ENCODE data around the gene ATP5PO. TPM values are rescaled to one million over a fixed set of nuclear protein-coding genes. Genes with fewer than 3 reads are reported as not detected.

The ATP5PO gene
- total and polyA plus RNA-seq, 4 donors, result 72.8 to 200 (median 131) TPM

DNA sequence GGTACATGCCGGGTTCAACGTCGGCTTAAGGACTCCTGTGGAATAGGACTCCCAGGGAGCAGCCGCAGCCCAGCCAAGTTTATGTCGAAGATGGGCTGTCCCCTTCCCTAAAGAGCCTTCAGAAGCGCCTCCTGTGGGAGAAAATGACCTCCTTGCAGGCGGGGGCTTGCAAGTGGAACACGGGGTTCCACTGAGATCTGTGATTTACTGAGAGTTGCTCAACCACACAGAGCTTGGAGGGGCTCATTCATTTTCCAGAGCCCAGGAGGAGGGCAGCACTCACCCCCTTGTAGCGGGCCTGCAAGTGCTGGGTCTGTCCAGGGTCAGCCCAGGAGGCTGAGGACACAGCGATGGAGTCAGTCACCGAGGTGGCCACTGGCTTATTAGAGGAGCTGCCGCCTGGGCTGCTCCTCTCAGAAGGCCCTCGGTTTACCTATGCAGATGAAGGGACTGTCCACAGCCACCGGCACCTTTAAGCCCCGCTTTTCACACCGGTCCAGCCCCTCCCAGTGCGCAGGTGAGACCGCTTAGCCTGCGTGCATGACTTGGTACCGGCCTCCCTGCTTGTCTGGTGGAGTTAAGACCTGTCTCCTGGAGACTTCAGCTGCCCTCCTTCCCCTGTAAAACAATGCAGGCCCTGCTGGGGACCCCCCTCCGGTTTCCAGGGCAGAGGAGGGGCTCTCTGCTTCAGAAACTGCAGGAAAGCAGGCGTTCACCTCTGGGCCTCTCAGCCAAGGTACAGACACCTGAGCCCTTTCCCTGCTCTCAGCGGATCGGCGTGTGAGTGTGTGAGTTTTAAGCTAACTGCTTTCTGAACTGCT is 57.5 kb downstream of the ATP5PO start:
- Histone ChIP-seq H3K9ac (ENCODE audit: low read depth in 1 of 2, low read length in 2 of 2) (no peak overlapping the region), H3K27ac (ENCODE audit: low read depth in 1 of 2, low read length in 2 of 2) (no peak overlapping the region), H3K4me3 (ENCODE audit: low read depth in 1 of 3, low read length in 3 of 3) (no peak overlapping the region), H3K9me3 (ENCODE audit: control insufficient read depth in 4 of 4, low read length in 3 of 4) (no peaks in the 10 kb centered on the region), H3K4me1 (ENCODE audit: control insufficient read depth in 4 of 4, insufficient read depth in 4 of 4, low read length in 3 of 4) (no peaks in the 10 kb centered on the region), H3K36me3 (ENCODE audit: control insufficient read depth in 4 of 4, insufficient read depth in 3 of 4, low read depth in 1 of 4, low read length in 3 of 4) (no peaks in the 10 kb centered on the region), H3K27me3 (ENCODE audit: control insufficient read depth in 4 of 4, insufficient read depth in 4 of 4, low read length in 3 of 4) (no peaks in the 10 kb centered on the region)
- DNase-seq (ENCODE audit: low spot score), result no peak
- TF ChIP-seq YY1 (IDR thresholded peaks at IDR 0.05), result no peak
- TF ChIP-seq, protein P1, sequence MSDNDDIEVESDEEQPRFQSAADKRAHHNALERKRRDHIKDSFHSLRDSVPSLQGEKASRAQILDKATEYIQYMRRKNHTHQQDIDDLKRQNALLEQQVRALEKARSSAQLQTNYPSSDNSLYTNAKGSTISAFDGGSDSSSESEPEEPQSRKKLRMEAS (IDR thresholded peaks at IDR 0.05), result no peak
- no peak for TF ChIP-seq HNF4G (IDR thresholded peaks at IDR 0.05)
- TF ChIP-seq EGR1 (IDR thresholded peaks at IDR 0.05; ENCODE audit: low read depth in 2 of 2), result no peak
- no peak for TF ChIP-seq TAF1 (conservative IDR thresholded peaks at IDR 0.05)
- TF ChIP-seq FOXA1 (IDR thresholded peaks at IDR 0.05), result no peak
- TF ChIP-seq, protein P2, sequence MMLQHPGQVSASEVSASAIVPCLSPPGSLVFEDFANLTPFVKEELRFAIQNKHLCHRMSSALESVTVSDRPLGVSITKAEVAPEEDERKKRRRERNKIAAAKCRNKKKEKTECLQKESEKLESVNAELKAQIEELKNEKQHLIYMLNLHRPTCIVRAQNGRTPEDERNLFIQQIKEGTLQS (IDR thresholded peaks at IDR 0.05), result no peak
- TF ChIP-seq JUND (IDR thresholded peaks at IDR 0.05), result no peak
- TF ChIP-seq NR2F2 (IDR thresholded peaks at IDR 0.05), result no peak
- TF ChIP-seq, protein P3, sequence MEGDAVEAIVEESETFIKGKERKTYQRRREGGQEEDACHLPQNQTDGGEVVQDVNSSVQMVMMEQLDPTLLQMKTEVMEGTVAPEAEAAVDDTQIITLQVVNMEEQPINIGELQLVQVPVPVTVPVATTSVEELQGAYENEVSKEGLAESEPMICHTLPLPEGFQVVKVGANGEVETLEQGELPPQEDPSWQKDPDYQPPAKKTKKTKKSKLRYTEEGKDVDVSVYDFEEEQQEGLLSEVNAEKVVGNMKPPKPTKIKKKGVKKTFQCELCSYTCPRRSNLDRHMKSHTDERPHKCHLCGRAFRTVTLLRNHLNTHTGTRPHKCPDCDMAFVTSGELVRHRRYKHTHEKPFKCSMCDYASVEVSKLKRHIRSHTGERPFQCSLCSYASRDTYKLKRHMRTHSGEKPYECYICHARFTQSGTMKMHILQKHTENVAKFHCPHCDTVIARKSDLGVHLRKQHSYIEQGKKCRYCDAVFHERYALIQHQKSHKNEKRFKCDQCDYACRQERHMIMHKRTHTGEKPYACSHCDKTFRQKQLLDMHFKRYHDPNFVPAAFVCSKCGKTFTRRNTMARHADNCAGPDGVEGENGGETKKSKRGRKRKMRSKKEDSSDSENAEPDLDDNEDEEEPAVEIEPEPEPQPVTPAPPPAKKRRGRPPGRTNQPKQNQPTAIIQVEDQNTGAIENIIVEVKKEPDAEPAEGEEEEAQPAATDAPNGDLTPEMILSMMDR (IDR thresholded peaks at IDR 0.05; ENCODE audit: low read depth, low read length, missing input control), result no peak
- no peak for TF ChIP-seq RXRA (IDR thresholded peaks at IDR 0.05)
- WGBS, result 87% methylated on average over 25 of the region's 25 CpGs

DNA sequence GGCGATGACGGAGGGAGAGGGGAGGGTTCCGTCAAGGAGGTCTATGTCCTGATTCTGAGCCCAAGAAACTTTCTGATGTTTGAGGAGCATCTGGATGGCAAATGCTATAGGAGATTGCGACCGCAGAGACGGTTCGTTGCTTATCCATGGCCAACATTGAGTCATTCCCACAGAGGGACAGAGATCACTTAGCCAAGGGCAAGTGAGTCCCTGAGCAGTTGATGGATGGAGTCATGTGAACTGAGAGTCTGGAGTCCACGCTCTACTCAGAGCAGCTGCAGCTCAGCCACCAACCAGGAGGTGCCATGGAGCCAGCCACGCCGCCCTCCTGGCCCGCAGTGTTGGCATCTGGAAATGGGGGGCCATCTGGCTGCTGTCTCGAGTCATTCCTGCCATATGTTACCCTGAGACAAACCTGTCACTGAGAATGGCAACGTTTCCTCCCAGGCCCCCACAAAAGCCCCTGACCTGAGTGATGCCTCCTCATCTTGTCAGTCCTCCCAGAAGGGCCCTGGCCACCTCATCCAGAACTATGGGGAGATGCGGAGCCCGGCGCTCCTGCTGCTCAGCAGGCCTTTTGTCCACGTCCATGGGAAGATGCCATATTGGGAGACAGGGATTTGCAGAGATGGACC is 58.6 kb downstream of the ATP5PO start:
- WGBS, result 94% methylated on average over 17 of the region's 17 CpGs
- no peak overlapping the region for H3K27ac ChIP-seq (ENCODE audit: low read depth in 1 of 2, low read length in 2 of 2)
- H3K27me3 ChIP-seq (ENCODE audit: control insufficient read depth in 4 of 4, insufficient read depth in 4 of 4, low read length in 3 of 4), result no peaks in the 10 kb centered on the region
- no peak overlapping the region for H3K9ac ChIP-seq (ENCODE audit: low read depth in 1 of 2, low read length in 2 of 2)
- no peaks in the 10 kb centered on the region for H3K36me3 ChIP-seq (ENCODE audit: control insufficient read depth in 4 of 4, insufficient read depth in 3 of 4, low read depth in 1 of 4, low read length in 3 of 4)
- TF ChIP-seq FOXA1 (IDR thresholded peaks at IDR 0.05) (no peak), RXRA (IDR thresholded peaks at IDR 0.05) (no peak), YY1 (IDR thresholded peaks at IDR 0.05) (no peak), SP1 (IDR thresholded peaks at IDR 0.05) (no peak), JUND (IDR thresholded peaks at IDR 0.05) (no peak), HNF4A (conservative IDR thresholded peaks at IDR 0.05) (no peak), RAD21 (IDR thresholded peaks at IDR 0.05) (no peak), FOXA2 (IDR thresholded peaks at IDR 0.05) (no peak), NR2F2 (IDR thresholded peaks at IDR 0.05) (no peak), EGR1 (IDR thresholded peaks at IDR 0.05; ENCODE audit: low read depth in 2 of 2) (no peak), GABPA (IDR thresholded peaks at IDR 0.05 in 1 of 2, conservative IDR thresholded peaks at IDR 0.05 in 1 of 2) (no peak), HNF4G (IDR thresholded peaks at IDR 0.05) (no peak), TAF1 (conservative IDR thresholded peaks at IDR 0.05) (no peak)
- TF ChIP-seq, protein P2 (IDR thresholded peaks at IDR 0.05), result no peak
- TF ChIP-seq, protein P1 (IDR thresholded peaks at IDR 0.05), result no peak
- TF ChIP-seq, protein P4, sequence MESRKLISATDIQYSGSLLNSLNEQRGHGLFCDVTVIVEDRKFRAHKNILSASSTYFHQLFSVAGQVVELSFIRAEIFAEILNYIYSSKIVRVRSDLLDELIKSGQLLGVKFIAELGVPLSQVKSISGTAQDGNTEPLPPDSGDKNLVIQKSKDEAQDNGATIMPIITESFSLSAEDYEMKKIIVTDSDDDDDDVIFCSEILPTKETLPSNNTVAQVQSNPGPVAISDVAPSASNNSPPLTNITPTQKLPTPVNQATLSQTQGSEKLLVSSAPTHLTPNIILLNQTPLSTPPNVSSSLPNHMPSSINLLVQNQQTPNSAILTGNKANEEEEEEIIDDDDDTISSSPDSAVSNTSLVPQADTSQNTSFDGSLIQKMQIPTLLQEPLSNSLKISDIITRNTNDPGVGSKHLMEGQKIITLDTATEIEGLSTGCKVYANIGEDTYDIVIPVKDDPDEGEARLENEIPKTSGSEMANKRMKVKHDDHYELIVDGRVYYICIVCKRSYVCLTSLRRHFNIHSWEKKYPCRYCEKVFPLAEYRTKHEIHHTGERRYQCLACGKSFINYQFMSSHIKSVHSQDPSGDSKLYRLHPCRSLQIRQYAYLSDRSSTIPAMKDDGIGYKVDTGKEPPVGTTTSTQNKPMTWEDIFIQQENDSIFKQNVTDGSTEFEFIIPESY (IDR thresholded peaks at IDR 0.05), result no peak
- TF ChIP-seq, protein P5, sequence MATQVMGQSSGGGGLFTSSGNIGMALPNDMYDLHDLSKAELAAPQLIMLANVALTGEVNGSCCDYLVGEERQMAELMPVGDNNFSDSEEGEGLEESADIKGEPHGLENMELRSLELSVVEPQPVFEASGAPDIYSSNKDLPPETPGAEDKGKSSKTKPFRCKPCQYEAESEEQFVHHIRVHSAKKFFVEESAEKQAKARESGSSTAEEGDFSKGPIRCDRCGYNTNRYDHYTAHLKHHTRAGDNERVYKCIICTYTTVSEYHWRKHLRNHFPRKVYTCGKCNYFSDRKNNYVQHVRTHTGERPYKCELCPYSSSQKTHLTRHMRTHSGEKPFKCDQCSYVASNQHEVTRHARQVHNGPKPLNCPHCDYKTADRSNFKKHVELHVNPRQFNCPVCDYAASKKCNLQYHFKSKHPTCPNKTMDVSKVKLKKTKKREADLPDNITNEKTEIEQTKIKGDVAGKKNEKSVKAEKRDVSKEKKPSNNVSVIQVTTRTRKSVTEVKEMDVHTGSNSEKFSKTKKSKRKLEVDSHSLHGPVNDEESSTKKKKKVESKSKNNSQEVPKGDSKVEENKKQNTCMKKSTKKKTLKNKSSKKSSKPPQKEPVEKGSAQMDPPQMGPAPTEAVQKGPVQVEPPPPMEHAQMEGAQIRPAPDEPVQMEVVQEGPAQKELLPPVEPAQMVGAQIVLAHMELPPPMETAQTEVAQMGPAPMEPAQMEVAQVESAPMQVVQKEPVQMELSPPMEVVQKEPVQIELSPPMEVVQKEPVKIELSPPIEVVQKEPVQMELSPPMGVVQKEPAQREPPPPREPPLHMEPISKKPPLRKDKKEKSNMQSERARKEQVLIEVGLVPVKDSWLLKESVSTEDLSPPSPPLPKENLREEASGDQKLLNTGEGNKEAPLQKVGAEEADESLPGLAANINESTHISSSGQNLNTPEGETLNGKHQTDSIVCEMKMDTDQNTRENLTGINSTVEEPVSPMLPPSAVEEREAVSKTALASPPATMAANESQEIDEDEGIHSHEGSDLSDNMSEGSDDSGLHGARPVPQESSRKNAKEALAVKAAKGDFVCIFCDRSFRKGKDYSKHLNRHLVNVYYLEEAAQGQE (IDR thresholded peaks at IDR 0.05), result no peak
- no peaks in the 10 kb centered on the region for H3K4me1 ChIP-seq (ENCODE audit: control insufficient read depth in 4 of 4, insufficient read depth in 4 of 4, low read length in 3 of 4)
- no peak for DNase-seq (ENCODE audit: low spot score)
- no peak overlapping the region for H3K4me3 ChIP-seq (ENCODE audit: low read depth in 1 of 3, low read length in 3 of 3)
- H3K9me3 ChIP-seq (ENCODE audit: control insufficient read depth in 4 of 4, low read length in 3 of 4), result no peaks in the 10 kb centered on the region

All from liver (tissue), 9 donors.